ENCODE results near the gene EEF1AKMT1.

The EEF1AKMT1 gene

DNA sequence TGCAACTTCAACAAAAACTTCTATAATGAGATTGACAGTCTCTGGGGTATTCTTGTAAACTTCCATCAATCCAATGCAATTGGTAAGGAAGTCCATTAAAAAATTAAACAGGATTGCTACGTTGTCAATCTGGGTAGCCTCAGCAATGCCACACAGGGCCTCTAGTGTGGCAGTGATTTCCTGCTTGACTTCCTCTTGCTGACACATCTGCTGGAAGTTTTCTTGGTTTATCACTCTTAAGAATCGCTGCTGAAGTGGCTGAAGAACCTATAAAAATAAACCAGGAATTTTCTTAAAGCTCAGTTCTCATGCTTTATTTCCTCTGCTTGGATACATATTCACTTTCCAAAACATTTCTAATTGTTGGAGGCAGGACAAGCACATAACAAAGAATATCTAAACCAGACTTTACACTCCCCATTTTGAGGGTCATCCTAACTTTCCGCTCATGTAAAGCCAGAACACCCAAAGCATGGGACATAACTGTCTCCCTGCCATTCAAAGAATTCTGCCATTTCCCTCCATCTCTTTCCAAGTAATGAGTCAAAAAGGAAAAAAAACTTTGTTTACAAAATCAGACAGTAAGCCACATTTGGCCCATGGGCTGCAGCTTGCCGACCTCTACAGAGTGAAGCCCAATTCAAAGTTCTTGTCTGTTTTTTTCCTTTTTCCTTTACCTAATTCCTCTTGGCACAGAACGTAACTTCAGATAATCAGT lies 23.2 kb upstream of the EEF1AKMT1 start:
- Mint-ChIP-seq H3K36me3 (peaks cover 21% of the 10 kb centered on the region), H3K4me1 (peaks cover 15% of the 10 kb centered on the region), H3K9me3 (no peaks in the 10 kb centered on the region), H3K27me3 (no peaks in the 10 kb centered on the region), H3K4me3 (peak overlapping the region; percentile 24), H3K27ac (peak overlapping the region; percentile 77)
- DNase-seq (ENCODE audit: low spot score in 2 of 2): no peak
- ATAC-seq (ENCODE audit: low read depth): peak; percentile 36

DNA sequence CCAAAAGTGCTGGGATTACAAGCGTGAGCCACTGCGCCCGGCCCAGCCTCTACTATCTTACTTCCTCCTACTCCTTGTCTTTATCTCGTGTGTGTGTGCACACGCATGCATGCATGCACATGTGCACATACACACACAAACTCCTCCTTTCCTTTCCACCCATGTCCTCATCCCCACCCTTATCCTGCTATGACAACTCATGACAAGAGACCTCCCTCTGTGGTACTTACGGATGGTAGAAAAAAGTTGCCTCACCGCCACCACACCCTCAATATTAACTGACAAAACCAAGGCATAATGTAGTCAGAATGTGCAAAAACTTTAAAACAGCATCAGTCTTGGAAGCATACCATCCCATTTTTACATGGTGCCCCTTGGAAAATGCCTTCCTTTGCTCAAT lies 15.9 kb upstream of the EEF1AKMT1 start:
- Mint-ChIP-seq H3K9me3 (peaks cover 2% of the 10 kb centered on the region), H3K4me3 (no peak overlapping the region), H3K4me1 (peaks cover 9% of the 10 kb centered on the region), H3K27me3 (no peaks in the 10 kb centered on the region), H3K27ac (no peak overlapping the region), H3K36me3 (peaks cover 29% of the 10 kb centered on the region)
- ATAC-seq (ENCODE audit: low read depth): no peak
- no peak for DNase-seq (ENCODE audit: low spot score in 2 of 2)

DNA sequence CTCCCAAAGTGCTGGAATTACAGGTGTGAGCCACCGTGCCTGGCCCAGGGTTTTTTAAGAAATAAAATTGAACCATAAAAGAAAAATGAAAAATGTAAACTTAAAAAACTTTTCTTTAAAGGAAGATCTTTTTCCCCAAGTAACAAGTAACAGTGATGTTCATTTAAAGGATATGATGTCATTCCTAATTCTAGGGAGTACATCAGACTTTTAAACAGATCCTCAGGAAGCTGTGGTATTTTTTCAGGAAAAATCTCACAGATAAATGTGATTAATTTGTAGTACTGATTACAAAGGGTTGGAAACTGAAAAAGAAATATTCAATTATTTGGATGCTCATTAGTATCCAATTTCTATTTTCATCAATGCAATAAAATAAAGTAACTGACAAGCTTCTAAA lies 14.6 kb upstream of the EEF1AKMT1 start:
- Mint-ChIP-seq H3K4me3 (no peak overlapping the region), H3K36me3 (peaks cover 36% of the 10 kb centered on the region), H3K4me1 (peaks cover 9% of the 10 kb centered on the region), H3K27ac (no peak overlapping the region), H3K9me3 (peaks cover 2% of the 10 kb centered on the region), H3K27me3 (no peaks in the 10 kb centered on the region)
- ATAC-seq (ENCODE audit: low read depth) (no peak), DNase-seq (ENCODE audit: low spot score in 2 of 2) (no peak)

DNA sequence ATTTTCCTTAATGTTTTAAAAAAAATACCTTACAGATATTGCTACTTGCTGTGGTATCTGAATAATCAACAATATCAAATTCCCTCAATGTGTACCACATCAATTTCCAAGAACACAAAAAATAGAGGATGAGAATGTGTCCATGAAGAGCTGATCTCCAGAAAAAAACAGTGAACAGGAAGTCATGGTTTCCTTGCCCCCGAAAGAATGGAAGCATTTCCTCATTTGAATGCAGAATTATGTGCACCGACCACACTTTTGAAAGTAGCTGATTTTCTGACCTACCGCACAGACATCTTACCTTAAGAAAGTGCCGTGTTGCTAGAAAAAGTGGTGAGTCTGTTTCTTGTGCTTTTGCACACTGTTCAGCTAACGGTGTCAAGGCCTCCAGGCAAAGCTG lies 13.4 kb upstream of the EEF1AKMT1 start:
- H3K27me3 Mint-ChIP-seq: no peaks in the 10 kb centered on the region
- H3K4me3 Mint-ChIP-seq: no peak overlapping the region
- no peak for ATAC-seq (ENCODE audit: low read depth)
- H3K4me1 Mint-ChIP-seq: peaks cover 9% of the 10 kb centered on the region
- DNase-seq (ENCODE audit: low spot score in 2 of 2): no peak
- no peak overlapping the region for H3K27ac Mint-ChIP-seq
- peaks cover 38% of the 10 kb centered on the region for H3K36me3 Mint-ChIP-seq
- H3K9me3 Mint-ChIP-seq: peaks cover 2% of the 10 kb centered on the region

DNA sequence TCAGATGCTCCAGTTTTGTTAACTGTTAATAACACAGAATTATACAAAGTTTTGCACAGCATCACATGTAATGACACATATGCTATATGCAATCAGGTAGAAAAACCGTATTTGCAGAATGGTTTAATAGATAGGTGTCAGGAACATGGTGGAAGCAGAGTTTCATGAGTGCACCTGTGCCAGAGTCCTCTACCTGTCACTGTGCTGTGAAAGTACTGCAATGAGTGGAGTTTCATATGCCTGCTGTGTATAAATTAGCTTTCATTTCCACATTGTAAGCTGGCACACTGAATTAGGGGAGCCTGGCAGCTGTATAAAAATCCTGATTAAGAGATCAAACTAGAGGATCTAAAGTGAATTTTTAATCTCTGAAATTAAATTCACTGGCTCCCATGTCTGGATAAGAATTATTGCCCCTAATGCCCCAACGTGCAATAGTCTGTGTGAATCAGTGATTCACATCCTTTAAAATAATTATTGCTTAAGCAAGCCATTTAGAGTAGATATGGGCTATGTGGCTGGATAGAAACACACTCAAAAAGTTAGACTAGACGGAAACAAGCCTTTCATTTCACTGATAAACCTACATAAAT lies 8.5 kb upstream of the EEF1AKMT1 start:
- Mint-ChIP-seq H3K4me3 (no peak overlapping the region), H3K4me1 (peaks cover 2% of the 10 kb centered on the region), H3K27me3 (no peaks in the 10 kb centered on the region), H3K36me3 (peaks cover 27% of the 10 kb centered on the region), H3K27ac (no peak overlapping the region), H3K9me3 (no peaks in the 10 kb centered on the region)
- DNase-seq (ENCODE audit: low spot score in 2 of 2) (no peak), ATAC-seq (ENCODE audit: low read depth) (no peak)

DNA sequence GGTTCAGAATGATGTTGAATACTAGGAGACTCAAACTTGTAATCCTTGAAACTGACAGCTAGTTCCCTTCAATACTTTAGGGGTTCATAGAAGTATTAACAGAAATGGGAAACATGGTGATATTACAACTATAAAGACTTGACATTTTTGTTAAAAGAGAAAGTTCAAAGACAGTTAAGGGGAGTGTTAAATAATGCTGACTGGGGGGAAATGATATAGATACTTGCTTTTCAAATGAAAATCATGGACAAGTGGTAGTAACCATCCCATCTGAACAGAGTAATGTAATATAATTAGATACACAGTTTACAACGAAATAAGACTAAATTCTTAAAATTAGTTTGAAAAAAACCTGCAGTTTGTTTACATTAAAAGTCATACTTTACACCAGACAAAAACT lies 6.6 kb upstream of the EEF1AKMT1 start:
- Mint-ChIP-seq H3K4me1 (no peaks in the 10 kb centered on the region), H3K9me3 (no peaks in the 10 kb centered on the region), H3K4me3 (no peak overlapping the region), H3K27me3 (no peaks in the 10 kb centered on the region), H3K27ac (peak overlapping the region; percentile 18), H3K36me3 (peaks cover 20% of the 10 kb centered on the region)
- DNase-seq (ENCODE audit: low spot score in 2 of 2) (no peak), ATAC-seq (ENCODE audit: low read depth) (no peak)

DNA sequence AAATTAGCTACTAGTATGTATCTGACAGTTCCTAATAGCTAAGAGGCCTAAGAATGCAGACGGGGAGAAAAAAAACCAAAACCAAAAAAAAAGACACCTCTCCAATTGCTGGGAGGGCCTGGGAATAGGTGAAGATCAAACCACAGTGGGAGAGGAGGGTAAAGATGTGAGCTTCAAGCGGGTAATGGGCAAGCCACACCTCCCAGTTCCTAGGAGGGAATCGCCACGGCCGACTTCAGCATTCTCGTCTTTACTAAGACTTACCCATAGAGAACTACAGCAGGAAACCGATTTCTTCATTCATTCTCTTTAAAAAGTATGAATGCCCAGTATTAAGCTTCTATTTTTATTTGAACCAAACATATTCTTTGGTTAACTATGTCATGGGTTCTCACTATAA lies 5.6 kb upstream of the EEF1AKMT1 start:
- no peak overlapping the region for H3K4me3 Mint-ChIP-seq
- H3K27me3 Mint-ChIP-seq: no peaks in the 10 kb centered on the region
- no peaks in the 10 kb centered on the region for H3K9me3 Mint-ChIP-seq
- no peak overlapping the region for H3K27ac Mint-ChIP-seq
- H3K36me3 Mint-ChIP-seq: peaks cover 20% of the 10 kb centered on the region
- no peaks in the 10 kb centered on the region for H3K4me1 Mint-ChIP-seq
- DNase-seq (ENCODE audit: low spot score in 2 of 2) (no peak), ATAC-seq (ENCODE audit: low read depth) (no peak)

DNA sequence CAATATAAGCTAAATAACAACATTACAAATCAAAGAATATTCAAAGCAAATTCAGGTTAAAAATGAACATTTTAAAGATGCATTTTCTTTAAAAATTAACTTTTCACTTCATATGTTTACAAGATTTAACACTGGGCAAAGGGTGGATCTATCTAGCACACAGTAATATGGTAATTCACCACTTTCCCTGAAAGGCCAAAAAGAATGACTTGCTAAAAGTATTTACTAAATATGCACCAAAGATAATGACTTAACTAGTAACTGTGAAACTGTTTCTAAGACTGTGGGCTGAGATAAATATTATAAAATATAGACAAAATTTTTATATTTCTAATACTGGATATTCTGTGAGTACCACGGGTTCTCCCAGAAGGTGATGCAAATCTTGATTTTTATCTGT lies 4.5 kb upstream of the EEF1AKMT1 start:
- H3K36me3 Mint-ChIP-seq: peaks cover 10% of the 10 kb centered on the region
- no peak overlapping the region for H3K4me3 Mint-ChIP-seq
- H3K27me3 Mint-ChIP-seq: no peaks in the 10 kb centered on the region

DNA sequence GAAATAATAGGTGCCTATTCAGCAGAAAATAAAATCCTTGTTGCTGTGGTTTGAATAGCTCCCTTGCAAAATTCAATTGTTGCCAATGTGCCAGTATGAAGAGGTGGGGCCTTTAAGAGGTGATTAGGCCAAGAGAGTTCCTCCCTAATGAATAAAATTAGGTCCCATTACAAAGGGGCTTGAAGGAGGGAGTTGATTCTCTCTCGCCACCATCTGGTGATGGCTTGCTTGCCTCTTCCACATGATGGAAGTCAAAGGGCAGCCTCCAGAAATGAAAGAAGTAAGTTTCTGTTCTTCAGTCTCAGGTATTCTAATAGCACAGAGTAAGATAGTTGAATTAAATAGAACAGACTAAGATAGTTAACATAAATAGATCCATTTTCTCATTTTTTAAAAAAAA lies 3.0 kb upstream of the EEF1AKMT1 start:
- H3K9me3 Mint-ChIP-seq: no peaks in the 10 kb centered on the region
- no peak overlapping the region for H3K4me3 Mint-ChIP-seq
- DNase-seq (ENCODE audit: low spot score in 2 of 2) (no peak), ATAC-seq (ENCODE audit: low read depth) (no peak)
- H3K27me3 Mint-ChIP-seq: no peaks in the 10 kb centered on the region
- peaks cover 6% of the 10 kb centered on the region for H3K36me3 Mint-ChIP-seq
- no peak overlapping the region for H3K27ac Mint-ChIP-seq
- peaks cover 7% of the 10 kb centered on the region for H3K4me1 Mint-ChIP-seq

More for the DNA sequence above, 4.5 kb upstream of the EEF1AKMT1 start:
- Mint-ChIP-seq H3K4me1 (peaks cover 4% of the 10 kb centered on the region), H3K9me3 (no peaks in the 10 kb centered on the region), H3K27ac (no peak overlapping the region)
- DNase-seq (ENCODE audit: low spot score in 2 of 2) (no peak), ATAC-seq (ENCODE audit: low read depth) (no peak)

DNA sequence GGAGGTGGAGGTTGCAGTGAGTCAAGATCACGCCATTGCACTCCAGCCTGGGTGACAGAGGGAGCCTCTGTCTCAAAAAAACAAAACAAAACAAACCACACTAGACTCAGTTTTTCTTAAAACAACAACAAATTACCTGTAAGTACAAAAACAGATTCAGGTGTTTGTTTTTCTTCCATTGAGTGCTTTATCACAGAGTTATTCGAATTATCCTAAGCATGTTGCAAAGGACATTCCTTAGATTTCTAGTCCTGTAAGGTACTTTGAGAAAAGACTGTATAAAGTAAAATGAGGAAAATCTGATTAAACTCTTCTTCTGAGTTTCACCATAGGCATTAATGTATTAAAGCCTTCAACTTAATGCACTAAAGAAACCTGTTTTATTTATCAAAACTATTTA lies 2.2 kb upstream of the EEF1AKMT1 start:
- no peaks in the 10 kb centered on the region for H3K9me3 Mint-ChIP-seq
- H3K4me1 Mint-ChIP-seq: peaks cover 7% of the 10 kb centered on the region
- DNase-seq (ENCODE audit: low spot score in 2 of 2) (no peak), ATAC-seq (ENCODE audit: low read depth) (no peak)
- H3K36me3 Mint-ChIP-seq: peaks cover 4% of the 10 kb centered on the region
- H3K4me3 Mint-ChIP-seq: no peak overlapping the region
- H3K27me3 Mint-ChIP-seq: no peaks in the 10 kb centered on the region
- H3K27ac Mint-ChIP-seq: no peak overlapping the region

DNA sequence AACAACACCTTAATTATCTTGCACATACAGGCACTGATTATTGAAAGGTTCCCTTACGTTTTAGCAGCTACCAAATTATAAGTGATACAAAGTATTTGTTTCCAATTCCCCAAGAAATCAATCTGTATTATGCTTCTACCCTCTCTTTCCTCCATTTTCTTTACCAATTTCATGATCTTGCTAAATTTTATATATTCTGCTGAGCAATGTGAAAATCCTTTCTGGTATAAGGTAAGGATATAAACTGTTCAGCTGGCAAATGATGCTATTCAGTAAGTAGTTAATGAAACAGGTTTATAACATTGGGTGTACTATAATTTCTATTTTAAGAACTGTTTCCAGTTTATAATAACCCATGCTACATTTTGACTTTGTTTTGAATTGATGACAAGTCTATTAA lies 985 bp upstream of the EEF1AKMT1 start:
- DNase-seq (ENCODE audit: low spot score in 2 of 2) (no peak), ATAC-seq (ENCODE audit: low read depth) (no peak)
- Mint-ChIP-seq H3K4me3 (peak overlapping the region; percentile 57), H3K36me3 (peaks cover 9% of the 10 kb centered on the region), H3K9me3 (peaks cover 3% of the 10 kb centered on the region), H3K4me1 (peaks cover 7% of the 10 kb centered on the region), H3K27ac (no peak overlapping the region), H3K27me3 (no peaks in the 10 kb centered on the region)

DNA sequence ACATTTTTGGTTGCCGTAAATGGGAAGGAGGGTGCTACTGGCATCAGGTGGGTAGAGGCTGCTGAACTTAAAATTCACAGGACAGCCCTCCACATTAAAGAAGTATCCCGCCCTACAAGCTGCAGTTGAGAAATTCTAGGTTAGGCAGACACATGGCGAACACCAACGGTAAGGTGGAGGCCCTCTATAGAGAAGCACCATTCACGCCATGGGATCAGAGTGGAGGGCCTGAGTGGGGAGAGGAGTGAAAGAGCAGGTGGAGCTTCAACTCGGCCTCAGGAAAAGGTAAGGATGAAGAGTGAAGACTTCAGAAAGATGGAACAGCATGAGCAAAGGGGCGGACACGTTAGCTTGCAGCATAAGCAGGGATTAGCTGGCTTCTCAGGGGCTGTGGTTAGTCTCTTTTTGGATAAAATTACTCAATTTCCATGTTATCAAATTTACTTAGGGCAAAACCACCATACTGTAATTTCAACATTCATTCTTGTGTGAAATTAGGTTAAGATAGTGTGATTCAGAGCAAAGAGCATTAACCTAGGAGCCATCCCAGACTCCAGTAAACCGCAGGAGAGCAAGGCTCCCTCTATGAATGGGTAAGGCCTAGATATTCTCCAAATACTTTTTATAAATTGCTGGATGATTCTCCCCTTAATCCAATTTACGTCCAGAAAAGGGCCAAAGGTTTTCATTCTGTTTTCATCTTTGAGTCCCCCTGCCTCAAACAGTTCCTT lies 1.2 kb downstream of the EEF1AKMT1 start:
- no peak for ATAC-seq (ENCODE audit: low read depth)
- Mint-ChIP-seq H3K9me3 (peaks cover 6% of the 10 kb centered on the region), H3K27me3 (no peaks in the 10 kb centered on the region), H3K36me3 (peaks cover 23% of the 10 kb centered on the region), H3K4me1 (peaks cover 9% of the 10 kb centered on the region), H3K4me3 (peak overlapping the region; percentile 99), H3K27ac (peak overlapping the region; percentile 91)
- DNase-seq (ENCODE audit: low spot score in 2 of 2): no peak

DNA sequence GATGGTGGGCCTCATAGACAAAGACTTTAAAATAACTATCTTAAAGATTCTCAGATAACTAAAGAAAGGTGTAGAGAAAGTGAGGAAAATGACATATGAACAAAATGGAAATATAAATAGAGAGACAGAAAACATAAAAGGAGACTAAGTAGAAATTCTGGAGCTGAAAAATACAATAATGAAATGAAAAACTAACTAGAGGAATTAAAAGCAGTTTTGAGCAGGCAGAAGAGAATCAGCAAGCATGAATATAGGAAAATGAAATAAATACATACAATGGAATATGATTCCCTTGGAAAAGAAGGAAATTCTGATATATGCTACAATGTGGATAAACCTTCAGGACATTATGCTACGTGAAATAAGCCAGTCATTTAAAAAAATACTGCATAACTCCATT lies 3.9 kb downstream of the EEF1AKMT1 start:
- no peak for ATAC-seq (ENCODE audit: low read depth)
- Mint-ChIP-seq H3K4me3 (no peak overlapping the region), H3K27ac (no peak overlapping the region)

DNA sequence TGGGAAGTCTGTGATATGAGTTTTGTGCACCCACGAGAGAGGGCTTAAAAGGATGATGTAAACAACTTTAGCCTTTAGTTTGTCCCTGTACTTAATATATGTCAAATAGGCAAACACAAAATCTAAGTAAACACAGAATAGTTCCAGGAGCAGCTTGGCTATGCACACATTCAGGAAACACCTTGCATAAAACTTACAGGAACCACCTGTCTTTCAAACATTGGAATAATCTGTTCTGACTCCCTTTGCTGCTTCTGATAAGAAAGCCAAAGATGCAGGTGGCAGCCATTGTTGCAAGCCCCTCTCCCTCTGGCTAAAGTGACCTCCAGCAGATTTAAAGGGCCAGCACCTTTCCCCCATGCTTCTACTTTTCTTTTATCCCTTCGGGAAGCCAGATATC lies 4.7 kb downstream of the EEF1AKMT1 start:
- Mint-ChIP-seq H3K27ac (no peak overlapping the region), H3K36me3 (peaks cover 25% of the 10 kb centered on the region), H3K4me1 (peaks cover 9% of the 10 kb centered on the region), H3K27me3 (no peaks in the 10 kb centered on the region), H3K4me3 (no peak overlapping the region), H3K9me3 (peaks cover 9% of the 10 kb centered on the region)
- ATAC-seq (ENCODE audit: low read depth): no peak
- no peak for DNase-seq (ENCODE audit: low spot score in 2 of 2)

More for the DNA sequence above, 3.9 kb downstream of the EEF1AKMT1 start:
- Mint-ChIP-seq H3K9me3 (peaks cover 9% of the 10 kb centered on the region), H3K27me3 (no peaks in the 10 kb centered on the region), H3K4me1 (peaks cover 9% of the 10 kb centered on the region), H3K36me3 (peaks cover 25% of the 10 kb centered on the region)
- no peak for DNase-seq (ENCODE audit: low spot score in 2 of 2)
